ENCODE data around the gene IFNAR2.
"Not testable (repeated sequence)": the region's sequence is repeated elsewhere in the genome, so short reads cannot be mapped to it uniquely, and the experiment has no call there.

The IFNAR2 gene

DNA sequence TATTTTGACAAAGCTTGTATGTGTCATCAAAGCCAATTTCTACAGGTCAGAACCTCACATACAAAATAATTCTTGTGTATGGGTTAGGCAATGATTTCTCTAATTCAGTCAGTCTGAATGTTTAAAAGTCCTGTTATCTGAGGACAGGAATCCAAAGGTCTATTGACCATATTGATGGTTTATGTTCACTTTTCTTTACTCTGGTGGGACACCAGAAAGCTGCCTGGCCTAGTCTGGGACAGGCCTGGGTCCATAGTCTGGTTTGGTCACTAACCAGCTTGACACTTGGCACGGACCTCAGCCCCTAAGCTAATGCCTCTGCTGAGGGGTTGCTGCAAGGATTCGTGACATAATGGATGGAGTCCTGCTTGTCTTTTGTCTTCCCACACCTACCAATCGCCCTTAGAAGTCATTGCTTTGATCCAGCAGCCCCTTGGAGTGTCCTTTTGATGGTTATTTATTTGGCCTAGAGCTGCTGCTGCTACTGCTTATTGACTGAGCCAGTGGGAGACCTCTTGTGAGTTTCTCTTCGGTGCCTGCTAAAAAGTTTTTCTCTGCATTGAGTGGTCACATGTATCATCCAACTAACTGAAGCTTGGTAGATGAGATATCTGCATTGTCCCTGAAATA is 15.7 kb downstream of the IFNAR2 start:
- DNase-seq: no peak

GRCh38 chr21:33246506-33246905 is 16.8 kb downstream of the IFNAR2 start:
- DNase-seq: no peak

DNA sequence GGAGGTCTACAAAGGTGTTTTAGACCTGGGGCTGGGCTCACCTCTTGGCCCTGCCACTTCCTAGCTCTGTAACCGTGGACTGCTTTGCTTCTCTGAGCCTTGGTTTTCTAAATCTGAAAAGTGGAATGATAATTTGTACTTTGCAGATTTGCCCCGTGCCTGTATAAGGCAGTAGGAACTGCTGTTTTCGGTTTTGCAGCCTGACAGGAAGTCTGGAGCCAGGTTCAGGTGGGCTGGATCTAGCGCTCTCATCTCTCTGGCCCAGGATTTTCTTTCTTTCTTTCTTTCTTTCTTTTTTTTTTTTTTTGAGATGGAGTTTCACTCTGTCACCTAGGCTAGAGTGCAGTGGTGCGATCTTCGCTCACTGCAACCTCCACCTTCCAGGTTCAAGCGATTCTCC is 17.2 kb downstream of the IFNAR2 start:
- DNase-seq: no peak

GRCh38 chr21:33247599-33247998 is 17.9 kb downstream of the IFNAR2 start:
- no peak for DNase-seq

DNA sequence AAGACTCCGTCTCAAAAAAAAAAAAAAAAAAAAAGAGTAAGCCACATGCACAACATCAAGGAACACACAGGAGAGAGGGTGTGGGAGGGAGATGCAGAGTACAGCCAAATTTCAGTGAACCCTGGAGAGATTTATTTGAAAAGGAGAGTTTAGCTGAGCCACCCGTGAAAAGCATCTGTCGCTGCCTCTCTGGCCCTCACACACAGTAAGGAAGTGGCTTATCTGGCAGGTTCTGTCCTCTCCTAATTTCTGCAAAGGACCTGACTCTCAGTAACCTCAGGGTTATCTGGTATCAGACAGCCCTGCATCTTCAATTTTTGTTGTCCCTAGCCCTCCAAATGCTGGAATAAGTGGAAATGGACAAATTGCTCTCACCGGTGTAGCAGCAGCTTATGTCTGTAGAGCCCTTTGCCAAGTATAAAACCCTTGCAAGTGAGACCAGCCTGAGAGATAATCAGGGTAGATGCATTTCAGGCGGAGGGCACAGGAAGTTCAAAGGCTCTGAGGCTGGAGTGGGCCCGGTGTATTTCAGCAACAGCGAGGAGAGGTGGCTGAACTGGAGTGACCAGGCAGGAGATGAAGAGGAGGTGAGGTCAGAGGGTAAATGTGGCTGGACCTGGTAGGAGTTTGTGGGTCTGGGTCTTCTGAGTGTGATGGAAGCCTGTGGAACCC is 19.7 kb downstream of the IFNAR2 start:
- no peak for DNase-seq

DNA sequence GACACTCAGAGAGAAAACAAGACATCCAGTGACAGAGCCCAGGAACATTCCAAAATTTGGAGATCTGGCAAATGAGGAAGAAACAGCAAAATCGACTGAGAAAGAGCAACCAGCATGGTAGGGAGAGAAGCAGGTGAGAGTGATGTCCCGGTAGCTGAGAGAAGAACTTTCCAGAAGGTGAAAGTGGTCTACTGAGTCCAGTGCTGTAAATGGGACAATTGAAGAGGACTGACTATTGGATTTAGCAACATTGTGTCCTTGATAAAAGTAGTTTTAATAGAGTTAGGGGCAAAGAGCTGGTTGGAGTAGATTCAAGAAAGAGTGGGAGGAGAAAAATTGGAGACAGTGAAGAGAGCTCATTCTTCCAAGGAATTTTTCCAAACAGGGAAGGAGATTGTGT is 21.4 kb downstream of the IFNAR2 start:
- DNase-seq: no peak

- not testable (repeated sequence) for DNase-seq
These were observed 23.6 kb downstream of the IFNAR2 start for GRCh38 chr21:33253382-33253781.

GRCh38 chr21:33254766-33255165 is 25.0 kb downstream of the IFNAR2 start:
- DNase-seq: no peak

DNA sequence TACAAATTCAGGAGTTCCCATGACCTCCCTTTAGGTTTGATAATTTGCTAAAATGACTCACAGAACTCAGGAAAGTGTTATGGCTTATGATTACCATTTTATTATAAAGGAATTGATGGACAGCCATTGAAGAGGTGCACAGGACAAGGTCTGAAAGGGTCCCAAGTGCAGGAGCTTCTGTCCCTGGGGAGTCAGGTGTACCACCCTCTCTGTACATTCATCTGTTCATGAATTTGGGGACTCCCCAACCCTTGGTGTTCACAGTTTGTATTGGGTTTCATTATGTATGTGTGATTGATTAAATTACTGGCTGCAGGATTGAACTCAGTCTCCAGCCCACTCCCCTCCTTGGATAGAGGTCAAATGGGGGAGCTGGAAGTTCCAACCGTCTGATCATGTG is 25.7 kb downstream of the IFNAR2 start:
- no peak for DNase-seq

DNA sequence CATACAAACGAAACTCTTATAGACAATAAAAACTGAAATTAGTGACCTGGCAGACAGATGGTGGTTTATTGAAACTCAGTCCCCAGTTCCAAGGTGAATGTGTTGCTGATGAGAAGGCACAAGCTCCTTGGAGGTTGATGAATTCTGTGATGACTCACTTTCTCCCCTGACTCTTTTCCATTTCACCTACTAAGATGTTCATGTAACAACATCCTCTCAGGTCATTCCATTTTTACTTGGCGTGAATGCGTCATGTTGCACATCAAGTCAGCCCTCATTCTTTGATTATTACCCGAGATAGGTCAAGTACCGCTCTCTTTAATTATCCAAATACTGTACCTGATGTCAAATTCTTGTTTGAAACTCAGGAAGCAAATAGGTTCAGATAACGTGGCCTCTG is 26.3 kb downstream of the IFNAR2 start:
- DNase-seq: no peak

- no peak for DNase-seq
These were observed 27.5 kb downstream of the IFNAR2 start for GRCh38 chr21:33257094-33257803.

GRCh38 chr21:33258475-33258874 is 28.7 kb downstream of the IFNAR2 start:
- no peak for DNase-seq

DNA sequence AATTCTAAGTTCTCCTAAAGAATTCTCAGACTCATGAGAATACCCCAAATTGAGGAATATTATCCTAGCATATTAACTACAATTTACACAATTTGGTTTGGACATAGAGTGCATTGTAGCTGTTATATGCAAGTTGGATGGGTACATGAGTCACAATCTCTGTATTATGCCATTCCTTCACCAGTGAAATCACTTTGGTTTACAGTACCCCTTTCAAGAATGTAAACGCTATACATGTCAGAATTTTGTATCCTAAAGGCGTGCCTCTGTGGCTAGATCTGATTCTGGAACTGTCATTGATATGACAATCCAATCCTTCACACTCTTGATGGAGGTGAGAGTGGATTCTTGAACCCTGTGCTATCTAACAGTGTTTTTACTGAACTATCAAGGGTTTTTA is 29.7 kb downstream of the IFNAR2 start:
- no peak for DNase-seq

DNA sequence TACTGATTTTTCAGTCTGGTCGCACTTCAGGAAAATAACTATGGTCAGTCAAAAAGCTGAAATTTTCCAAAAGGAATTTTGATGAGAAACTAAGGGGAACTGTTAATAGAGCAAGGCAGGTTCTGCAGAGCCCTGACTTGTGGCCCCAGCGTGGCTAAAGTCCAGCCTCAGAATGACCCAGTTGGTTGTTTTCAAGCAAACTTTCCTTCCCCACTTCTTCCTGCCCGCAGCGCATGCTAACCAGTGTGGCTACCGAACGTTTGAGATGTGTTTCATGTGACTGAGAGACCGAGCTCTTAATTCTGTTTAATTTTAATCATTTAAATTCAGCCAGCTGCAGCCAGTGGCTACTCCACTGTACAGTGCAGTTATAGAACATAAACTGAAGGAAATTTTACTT is 30.3 kb downstream of the IFNAR2 start:
- no peak for DNase-seq

GRCh38 chr21:33261635-33262034 is 31.9 kb downstream of the IFNAR2 start:
- DNase-seq: no peak

GRCh38 chr21:33262921-33263320 is 33.2 kb downstream of the IFNAR2 start:
- no peak for DNase-seq

DNA sequence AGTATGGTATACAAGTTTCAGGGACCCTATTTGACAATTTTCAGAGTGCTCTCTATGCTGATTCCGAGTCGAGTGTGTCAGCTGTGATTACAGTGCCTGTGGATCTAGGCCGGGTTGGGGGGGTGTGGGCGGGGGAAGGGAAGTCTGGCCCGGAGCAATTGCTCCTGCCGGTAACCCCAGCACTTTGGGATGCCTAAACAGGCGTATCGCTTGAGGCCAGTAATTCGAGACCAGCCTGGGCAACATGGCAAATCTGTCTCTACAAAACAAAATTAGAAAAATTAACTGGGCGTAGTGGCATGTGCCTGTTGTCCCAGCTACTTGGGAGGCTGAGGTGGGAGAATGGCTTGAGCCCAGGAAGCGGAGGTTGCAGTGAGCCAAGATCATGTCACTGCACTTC is 34.8 kb downstream of the IFNAR2 start:
- no peak for DNase-seq

DNA sequence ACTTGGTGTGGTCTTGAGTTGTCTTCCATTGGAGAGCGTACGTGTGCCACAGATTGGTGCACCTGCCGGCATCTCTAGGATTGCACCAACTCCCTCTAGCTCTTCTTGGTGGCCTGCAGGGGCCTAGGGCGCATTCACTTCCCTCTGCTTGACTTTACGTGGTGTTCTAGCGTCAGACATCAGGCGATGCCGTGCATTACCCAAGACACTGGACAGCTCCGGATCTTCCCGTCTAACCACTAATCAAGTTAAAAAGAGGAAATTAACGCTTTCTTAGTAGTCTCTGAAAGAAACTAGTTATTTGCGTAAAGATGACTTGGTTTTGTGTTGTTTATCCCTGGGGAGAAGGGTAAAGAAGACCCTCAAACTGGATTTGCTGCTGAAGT is 35.9 kb downstream of the IFNAR2 start:
- no peak for DNase-seq

GRCh38 chr21:33266050-33266788 is 36.5 kb downstream of the IFNAR2 start, which contains the start of gene IL10RB:
Gene IL10RB (plus strand): TSS chr21:33266367. CDS start chr21:33266466, 99 bp downstream.
- DNase-seq: peak; percentile 59

DNA sequence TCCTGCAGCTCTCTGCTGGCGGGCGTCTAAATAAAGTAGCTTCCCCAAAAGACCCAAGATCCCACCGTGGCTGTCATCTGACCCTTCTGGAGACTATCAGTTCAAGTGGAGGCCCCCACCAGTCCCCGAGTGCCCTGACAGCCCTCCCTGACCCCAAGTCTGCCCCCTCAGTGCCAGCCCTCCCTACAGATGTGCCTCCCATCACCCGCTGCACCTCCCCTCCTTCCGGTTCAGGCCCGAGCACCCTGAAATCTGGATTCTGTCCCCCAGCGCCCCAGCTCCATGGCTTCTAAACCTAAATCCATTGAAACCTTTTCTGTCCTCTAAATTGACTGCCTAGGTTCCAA is 37.0 kb downstream of the IFNAR2 start:
- DNase-seq: no peak

DNA sequence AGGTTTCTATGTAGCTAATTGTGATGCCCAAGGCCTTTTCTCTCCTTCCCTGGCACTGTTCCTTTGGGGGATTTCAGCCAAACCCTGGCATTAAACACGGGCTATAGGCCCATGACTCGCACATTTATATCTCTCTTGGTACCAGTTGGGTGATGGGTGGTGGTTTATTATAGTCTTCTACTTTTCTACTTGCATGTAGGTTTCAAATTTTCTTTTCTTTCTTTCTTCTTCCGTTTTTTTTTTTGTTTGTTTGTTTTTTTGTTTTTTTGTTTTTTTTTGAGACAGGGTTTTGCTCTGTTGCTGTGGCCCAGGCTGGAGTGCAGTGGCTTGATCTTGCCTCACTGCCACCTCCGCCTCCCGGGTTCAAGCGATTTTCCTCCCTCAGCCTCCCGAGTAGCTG is 37.5 kb downstream of the IFNAR2 start:
- DNase-seq: no peak

GRCh38 chr21:33268393-33268736 is 38.6 kb downstream of the IFNAR2 start:
- no peak for DNase-seq

DNA sequence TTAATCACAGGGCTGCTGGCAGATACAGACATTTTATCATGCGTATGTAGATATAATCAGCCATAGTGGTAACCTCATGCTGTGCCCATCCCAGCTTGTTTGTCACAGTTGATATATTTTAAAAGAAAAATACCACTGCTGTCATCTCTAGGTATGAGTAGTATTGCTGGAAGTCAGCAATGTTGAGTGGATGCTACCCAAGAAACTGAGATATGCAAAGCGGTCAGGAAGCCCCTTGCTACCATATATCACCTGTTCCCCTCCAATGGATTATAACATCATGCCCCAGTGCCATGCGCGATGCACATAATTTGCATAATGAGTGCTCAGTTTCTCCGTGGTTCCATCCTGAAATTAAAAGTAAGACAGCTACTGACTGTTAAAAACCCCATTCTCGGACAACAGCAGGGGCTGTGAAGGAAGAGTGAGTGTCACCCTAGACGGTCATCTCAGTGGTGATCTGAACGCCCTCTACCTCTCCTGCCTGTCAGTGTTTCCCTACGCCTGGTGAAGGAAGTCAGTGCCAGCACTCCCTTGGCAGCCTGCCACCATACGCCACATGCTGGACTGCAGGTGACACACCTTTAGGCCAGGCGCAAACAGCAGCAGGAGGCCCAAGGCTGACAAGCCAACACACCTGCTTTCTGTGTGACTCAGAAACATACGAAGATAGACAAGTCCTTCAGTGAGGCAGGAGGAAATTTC is 39.2 kb downstream of the IFNAR2 start:
- peak; percentile 33 for DNase-seq
